GM12892 (cell line): Measurements from ENCODE around the gene PPY.

Source experiments
- POLR2A ChIP-seq: IDR thresholded peaks from 2 replicates; pipeline ENCODE4 v1.6.1; 2011; ENCODE audit warnings: low read depth, low read length, control low read depth
- POLR2AphosphoS5 ChIP-seq: IDR thresholded peaks from 2 replicates; pipeline ENCODE4 v1.6.1; 2011; ENCODE audit warnings: low read depth, low read length, control low read depth
- TAF1 ChIP-seq: IDR thresholded peaks from 2 replicates; pipeline ENCODE4 v1.6.1; 2011; ENCODE audit warnings: low read depth, mild to moderate bottlenecking, control low read depth, low read length, borderline replicate concordance

GRCh38 chr17:43917348-43918025 lies 24.8 kb downstream of the PPY start:
- TF ChIP-seq POLR2AphosphoS5 (0 out of 2 replicates have a peak, but pooled peaks have one; percentile 37), POLR2A (peak; percentile 43; the same call in 1 of the 2 replicates), TAF1 (no peak)
